LNCaP clone FGC (cell line): ENCODE data around the gene CHPF2.

Experiments
- DNase-seq: peaks from one replicate; pipeline ENCODE4 v3.0.0-alpha.2; 2011; ENCODE audit warnings: low read depth
- H3K4me3 ChIP-seq: 2 replicates; pipeline ENCODE4 v1.5.1; 2011; ENCODE audit warnings: mild to moderate bottlenecking, low read depth, low read length, control low read depth
- TF ChIP-seq, protein P1 (sequence below): IDR thresholded peaks from 2 replicates; pipeline ENCODE4 v1.5.1; 2012; ENCODE audit warnings: mild to moderate bottlenecking; ENCODE audit not compliant: control insufficient read depth, insufficient read depth; ENCODE audit errors: extremely low read depth

The CHPF2 gene

DNA sequence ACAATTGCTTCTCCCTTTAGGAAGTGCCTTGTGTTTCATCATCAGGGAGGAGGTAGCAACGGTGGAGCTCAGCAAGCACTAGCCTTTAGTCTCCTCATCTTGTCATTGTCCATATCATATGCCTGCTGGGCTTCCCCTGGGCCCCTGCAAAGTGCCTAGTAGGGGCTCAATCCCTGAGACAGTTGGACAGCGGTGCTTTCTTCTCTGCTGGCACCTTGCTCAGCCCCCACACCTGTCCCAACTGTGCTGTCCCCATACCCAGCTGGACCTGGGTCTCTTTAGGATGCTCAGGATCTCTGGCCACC, 10.7 kb downstream of the CHPF2 start:
- no peak for DNase-seq
- no peak overlapping the region for H3K4me3 ChIP-seq
- TF ChIP-seq, protein P1, sequence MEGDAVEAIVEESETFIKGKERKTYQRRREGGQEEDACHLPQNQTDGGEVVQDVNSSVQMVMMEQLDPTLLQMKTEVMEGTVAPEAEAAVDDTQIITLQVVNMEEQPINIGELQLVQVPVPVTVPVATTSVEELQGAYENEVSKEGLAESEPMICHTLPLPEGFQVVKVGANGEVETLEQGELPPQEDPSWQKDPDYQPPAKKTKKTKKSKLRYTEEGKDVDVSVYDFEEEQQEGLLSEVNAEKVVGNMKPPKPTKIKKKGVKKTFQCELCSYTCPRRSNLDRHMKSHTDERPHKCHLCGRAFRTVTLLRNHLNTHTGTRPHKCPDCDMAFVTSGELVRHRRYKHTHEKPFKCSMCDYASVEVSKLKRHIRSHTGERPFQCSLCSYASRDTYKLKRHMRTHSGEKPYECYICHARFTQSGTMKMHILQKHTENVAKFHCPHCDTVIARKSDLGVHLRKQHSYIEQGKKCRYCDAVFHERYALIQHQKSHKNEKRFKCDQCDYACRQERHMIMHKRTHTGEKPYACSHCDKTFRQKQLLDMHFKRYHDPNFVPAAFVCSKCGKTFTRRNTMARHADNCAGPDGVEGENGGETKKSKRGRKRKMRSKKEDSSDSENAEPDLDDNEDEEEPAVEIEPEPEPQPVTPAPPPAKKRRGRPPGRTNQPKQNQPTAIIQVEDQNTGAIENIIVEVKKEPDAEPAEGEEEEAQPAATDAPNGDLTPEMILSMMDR: no peak

DNA sequence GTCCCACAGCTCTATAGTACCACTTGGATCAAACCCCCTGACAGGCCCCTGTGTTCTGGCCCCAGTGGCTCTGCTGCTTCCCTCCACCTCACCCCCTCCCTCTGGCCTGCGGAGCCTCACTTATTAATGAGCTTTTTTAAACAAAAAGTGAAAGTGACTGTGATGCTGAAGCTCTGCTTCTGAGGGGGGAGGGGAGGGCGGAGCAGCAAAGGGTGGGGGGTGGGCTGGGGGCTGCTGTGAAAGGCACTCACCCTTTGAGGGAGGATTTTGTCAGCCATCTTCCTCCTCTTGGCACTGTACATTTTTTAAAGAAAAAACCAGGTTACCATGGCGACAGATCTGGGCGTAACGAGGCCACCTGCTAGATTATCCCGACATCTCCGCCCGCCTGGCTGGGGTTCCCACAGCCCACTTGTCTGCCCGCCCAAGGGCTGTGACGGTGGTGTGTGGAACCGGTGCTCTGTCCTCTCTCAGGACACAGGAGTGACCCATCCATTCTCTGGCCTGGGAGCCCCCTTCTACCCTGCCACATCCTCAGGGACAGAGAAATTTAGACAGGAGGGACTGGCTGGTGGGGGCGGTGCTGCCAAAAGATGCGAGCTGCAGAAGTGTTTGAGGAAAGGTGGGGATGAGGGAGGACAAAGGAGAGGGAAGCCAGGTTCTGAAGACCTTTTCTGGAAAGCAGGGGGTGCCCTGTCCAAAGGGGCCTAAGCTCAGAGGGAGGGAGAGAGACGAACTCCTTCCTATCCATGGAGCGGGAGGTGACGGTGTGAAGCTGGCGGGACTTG, 11.3 kb downstream of the CHPF2 start:
- no peak overlapping the region for H3K4me3 ChIP-seq
- TF ChIP-seq, protein P1: no peak
- DNase-seq: no peak

DNA sequence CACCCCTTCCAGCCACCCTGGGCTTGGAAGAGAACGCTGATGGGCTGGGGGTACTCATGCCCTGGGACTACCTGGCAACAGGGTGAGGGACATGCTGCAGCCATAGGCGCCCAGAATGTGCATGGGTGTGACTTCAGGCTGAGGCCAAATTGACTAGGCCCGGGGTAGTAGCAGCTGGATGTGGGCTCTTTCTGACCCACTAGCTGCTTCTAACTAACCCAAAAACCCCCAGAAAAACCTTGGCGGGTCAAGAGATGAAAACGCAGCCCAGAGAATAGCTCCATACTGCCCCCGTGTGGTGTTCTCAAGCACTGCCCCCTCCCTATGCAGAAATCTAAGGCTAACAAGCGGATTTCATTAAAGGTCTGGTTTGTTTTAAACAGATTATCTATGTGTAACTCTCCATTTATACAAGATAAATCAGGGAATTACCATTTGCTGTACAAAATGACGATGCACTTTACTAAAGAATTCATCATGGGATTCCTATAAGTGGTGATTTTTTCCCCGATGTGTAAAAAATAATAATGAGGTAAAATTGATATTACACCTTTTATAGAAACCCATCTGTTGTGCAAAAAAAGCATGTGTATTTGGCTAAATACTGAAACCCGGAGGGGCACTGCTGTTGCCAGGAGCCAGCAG, 12.0 kb downstream of the CHPF2 start:
- TF ChIP-seq, protein P1: peak; percentile 84
- DNase-seq: no peak
- no peak overlapping the region for H3K4me3 ChIP-seq

DNA sequence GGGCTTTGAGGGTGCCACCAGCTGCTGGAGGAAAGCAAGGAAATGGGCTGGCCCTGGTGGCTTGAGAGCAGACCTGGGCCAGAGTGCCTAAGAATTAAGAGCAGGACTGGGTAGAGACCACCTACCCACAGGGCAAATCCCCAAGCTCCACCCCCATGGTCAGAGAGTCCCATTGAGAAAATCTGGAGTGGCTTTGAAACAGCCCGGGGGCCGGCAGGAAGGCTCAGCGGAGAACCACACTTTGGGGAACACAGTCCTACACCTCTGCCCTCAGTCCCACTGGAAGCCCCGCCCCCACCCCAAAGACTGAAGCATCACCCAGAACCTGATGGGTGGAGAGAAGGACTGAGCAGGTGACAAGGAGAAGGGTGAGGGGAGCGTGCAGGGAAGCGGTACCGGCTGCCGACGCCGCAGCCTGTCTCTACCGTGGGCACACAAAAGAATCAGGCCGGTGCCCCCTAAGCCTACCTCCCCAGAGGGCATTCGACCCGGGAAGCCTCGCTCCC, 12.6 kb downstream of the CHPF2 start:
- no peak for DNase-seq
- TF ChIP-seq, protein P1: no peak
- no peak overlapping the region for H3K4me3 ChIP-seq

DNA sequence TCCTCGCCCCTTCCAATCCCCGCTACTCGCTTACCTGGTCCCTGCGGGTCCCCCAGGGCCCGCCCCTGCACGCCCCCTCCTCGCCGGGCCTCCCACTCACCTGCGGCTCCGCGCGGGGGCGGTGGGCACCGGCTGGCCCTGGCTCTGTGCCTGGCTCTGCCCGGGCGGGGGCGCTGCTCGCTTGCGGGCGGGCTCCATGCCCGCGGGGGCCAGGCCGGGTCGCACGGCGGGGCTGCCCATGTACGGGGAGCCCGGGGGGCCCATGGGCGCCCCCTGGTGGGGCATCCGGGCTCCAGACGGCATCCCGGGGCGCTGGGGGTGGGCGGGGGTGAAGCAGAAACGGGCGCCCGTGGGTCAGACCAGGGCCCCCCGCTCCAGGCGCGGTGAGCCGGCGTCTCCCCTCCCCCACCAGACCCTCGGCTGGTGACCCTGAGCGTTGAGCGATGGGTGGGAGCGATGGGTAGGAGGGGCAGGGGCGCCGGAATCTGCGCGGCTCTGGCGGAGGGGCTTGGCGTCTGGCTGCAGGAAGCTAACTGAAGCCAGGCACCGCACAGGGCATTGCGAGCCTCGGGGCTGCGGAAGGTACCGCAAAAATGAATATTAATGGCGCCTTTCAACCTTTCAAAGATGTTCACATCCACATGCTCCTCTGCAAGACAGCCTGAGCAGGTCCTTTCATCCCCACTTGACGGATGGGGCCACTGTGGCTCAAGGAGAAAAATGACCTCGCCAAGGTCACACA, 13.2 kb downstream of the CHPF2 start:
- DNase-seq: no peak
- TF ChIP-seq, protein P1: peak; percentile 40
- no peak overlapping the region for H3K4me3 ChIP-seq

DNA sequence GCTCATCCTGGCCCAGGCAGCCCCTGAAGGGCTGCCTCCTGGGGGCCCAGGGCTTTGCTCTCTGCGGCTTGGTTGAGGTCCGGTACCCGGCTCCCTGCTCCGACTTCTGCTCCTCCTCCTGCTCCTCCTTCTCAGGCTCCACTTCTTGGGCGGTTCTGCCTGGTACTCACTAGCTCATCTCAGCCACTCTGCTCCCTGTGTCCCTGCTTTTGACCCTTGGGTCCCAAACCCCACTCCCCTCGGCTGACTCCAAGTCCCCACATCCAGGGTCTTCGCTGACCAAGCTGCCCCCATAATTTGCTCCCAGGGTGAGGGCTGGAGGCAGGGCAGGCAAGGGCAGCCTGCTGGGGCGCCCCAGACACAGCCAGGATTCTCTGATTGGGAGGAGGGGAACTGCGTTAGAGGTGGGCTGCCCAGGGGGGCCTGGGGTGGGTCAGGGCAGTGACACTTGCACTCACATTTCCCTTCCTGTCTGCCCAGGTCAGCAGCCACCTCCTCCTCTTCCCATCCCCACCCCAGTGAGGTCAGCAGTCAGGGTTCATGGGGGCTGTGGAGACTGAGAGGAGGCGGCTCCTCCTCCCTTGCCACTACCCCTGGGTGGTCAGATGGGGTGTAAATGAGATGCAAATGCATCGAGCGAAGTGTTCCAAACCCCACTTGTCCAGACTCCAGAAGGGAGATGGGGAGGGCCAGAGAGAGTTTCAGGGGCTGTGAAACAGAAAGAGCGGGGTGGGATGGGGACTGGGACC, 14.0 kb downstream of the CHPF2 start:
- H3K4me3 ChIP-seq: no peak overlapping the region
- DNase-seq: no peak
- TF ChIP-seq, protein P1: no peak
